Progenitor cell of endocrine pancreas (in vitro differentiated cells): ENCODE measurements around the gene ADCY5. TPM values are rescaled to one million over a fixed set of nuclear protein-coding genes. Genes with fewer than 3 reads are reported as not detected.

Experiments
- DNase-seq: peaks from one replicate; pipeline ENCODE4 v3.0.0; 2021; ENCODE audit warnings: low spot score; ENCODE audit not compliant: unreplicated experiment
- H3K27ac Mint-ChIP-seq: 2 replicates; pipeline ENCODE4 v1.8.0; 2021; ENCODE audit warnings: mild to moderate bottlenecking, moderate library complexity, mixed read lengths
- H3K27me3 Mint-ChIP-seq: 2 replicates; pipeline ENCODE4 v1.8.0; 2021; ENCODE audit warnings: mixed read lengths
- H3K36me3 Mint-ChIP-seq: 2 replicates; pipeline ENCODE4 v1.8.0; 2022; ENCODE audit warnings: mixed read lengths; ENCODE audit not compliant: insufficient read depth
- H3K4me1 Mint-ChIP-seq: 2 replicates; pipeline ENCODE4 v1.8.0; 2021; ENCODE audit warnings: low read depth, mixed read lengths
- H3K4me3 Mint-ChIP-seq: 2 replicates; pipeline ENCODE4 v1.8.0; 2021; ENCODE audit warnings: low read depth, mild to moderate bottlenecking, moderate library complexity, mixed read lengths
- H3K9me3 Mint-ChIP-seq: 2 replicates; pipeline ENCODE4 v1.8.0; 2021; ENCODE audit warnings: low read depth, mixed read lengths
- CTCF ChIP-seq: fragments of 200-600 bp; sonication (generic); IDR thresholded peaks from one replicate; pipeline ENCODE4 v1.5.0; 2021; ENCODE audit warnings: antibody characterized with exemption, mild to moderate bottlenecking; ENCODE audit not compliant: unreplicated experiment
- total RNA-seq: library from RNA; stranded (reverse); gene quantifications from 2 replicates; pipeline ENCODE4 v1.2.1, GENCODE V29; 2021

The ADCY5 gene
- total RNA-seq, 1 donor from 2014 or later, result 33.8 TPM

GRCh38 chr3:123365450-123366143 lies 83.3 kb downstream of the ADCY5 start:
- DNase-seq, result peak; percentile 19
- peaks cover 3% of the 10 kb centered on the region for H3K36me3 Mint-ChIP-seq
- no peak overlapping the region for H3K4me3 Mint-ChIP-seq
- no peak overlapping the region for H3K27ac Mint-ChIP-seq
- TF ChIP-seq CTCF, result peak; percentile 63
- no peaks in the 10 kb centered on the region for H3K27me3 Mint-ChIP-seq
- H3K9me3 Mint-ChIP-seq, result peaks cover 3% of the 10 kb centered on the region
- H3K4me1 Mint-ChIP-seq, result peaks cover 12% of the 10 kb centered on the region

- H3K36me3 Mint-ChIP-seq, result peaks cover 2% of the 10 kb centered on the region
- H3K27ac Mint-ChIP-seq, result no peak overlapping the region
- peak; percentile 39 for TF ChIP-seq CTCF
- H3K4me1 Mint-ChIP-seq, result peaks cover 4% of the 10 kb centered on the region
- H3K9me3 Mint-ChIP-seq, result no peaks in the 10 kb centered on the region
- H3K4me3 Mint-ChIP-seq, result no peak overlapping the region
- no peak for DNase-seq
- no peaks in the 10 kb centered on the region for H3K27me3 Mint-ChIP-seq
Observed at GRCh38 chr3:123361071-123361470, 87.8 kb downstream of the ADCY5 start.

GRCh38 chr3:123357275-123357674 lies 91.6 kb downstream of the ADCY5 start:
- Mint-ChIP-seq H3K4me3 (no peak overlapping the region), H3K27me3 (no peaks in the 10 kb centered on the region), H3K36me3 (peaks cover 8% of the 10 kb centered on the region), H3K4me1 (peaks cover 1% of the 10 kb centered on the region), H3K9me3 (peaks cover 7% of the 10 kb centered on the region), H3K27ac (peak overlapping the region; percentile 67)
- TF ChIP-seq CTCF, result no peak
- DNase-seq, result no peak

DNA sequence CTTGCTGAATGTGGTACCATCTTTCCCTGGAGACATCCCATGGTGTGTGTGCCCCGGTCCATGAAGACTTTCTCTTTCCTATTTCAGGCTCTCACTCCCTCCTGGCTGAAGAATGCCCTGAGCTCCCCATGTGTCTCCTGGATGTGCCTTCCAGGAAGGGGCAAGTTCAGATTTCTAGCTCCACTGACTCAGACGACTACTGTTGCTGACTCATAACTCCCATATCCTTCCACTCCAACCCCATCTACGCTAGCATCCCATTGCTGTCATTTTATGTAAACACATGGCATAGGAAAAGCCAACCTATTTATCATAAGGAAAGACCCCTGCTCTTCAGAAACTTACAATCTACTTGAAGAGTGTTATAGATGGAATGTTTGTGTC lies 95.0 kb downstream of the ADCY5 start:
- H3K4me3 Mint-ChIP-seq, result no peak overlapping the region

DNA sequence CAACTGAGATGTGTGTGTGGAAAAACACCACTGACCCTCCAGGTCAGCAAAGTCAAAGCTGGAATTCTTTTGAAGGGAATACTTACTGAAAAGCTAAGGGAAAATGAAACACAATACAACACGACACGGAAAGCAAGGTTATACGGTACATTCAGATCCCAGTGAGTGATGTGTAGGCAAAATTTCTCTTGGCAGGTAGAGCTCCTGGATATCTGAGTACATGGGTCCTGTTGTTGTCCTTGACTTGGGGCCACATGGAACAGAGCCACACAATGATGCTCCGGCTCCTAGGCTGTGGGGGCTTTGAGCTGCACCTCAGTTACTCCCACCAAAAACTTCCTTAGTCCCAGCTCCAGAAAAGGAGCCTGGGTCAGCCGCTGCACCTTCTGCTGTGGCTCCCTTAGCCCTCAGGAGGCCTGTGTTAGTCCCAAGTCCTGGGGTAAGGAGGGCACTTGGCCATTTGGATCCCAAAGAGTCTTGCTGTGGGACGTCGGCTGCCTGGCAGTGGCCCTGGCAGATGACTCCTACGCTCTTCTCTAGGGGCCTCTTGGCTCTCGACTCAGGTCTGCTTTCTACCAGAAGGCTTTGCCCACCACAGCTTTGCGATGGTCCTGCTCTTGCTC lies 95.6 kb downstream of the ADCY5 start:
- Mint-ChIP-seq H3K27ac (no peak overlapping the region), H3K9me3 (peaks cover 7% of the 10 kb centered on the region), H3K4me3 (no peak overlapping the region), H3K27me3 (peaks cover 7% of the 10 kb centered on the region), H3K36me3 (peaks cover 8% of the 10 kb centered on the region), H3K4me1 (peaks cover 1% of the 10 kb centered on the region)
- DNase-seq, result no peak
- TF ChIP-seq CTCF, result no peak

More for the DNA sequence above, 95.0 kb downstream of the ADCY5 start:
- Mint-ChIP-seq H3K36me3 (peaks cover 8% of the 10 kb centered on the region), H3K4me1 (peaks cover 1% of the 10 kb centered on the region), H3K27ac (no peak overlapping the region), H3K9me3 (peaks cover 7% of the 10 kb centered on the region), H3K27me3 (peaks cover 6% of the 10 kb centered on the region)
- no peak for TF ChIP-seq CTCF
- DNase-seq, result no peak
